Mucosa of descending colon (tissue), 3 donors: ENCODE results near the gene TMSB4X. TPM values are rescaled to one million over a fixed set of nuclear protein-coding genes. Genes with fewer than 3 reads are reported as not detected.
"Not testable (repeated sequence)": the region's sequence is repeated elsewhere in the genome, so short reads cannot be mapped to it uniquely, and the experiment has no call there.

Experiments used
- ATAC-seq: fragments of 200-7000 bp; cut with Tn5 transposase; one replicate; pipeline ENCODE4 v1.9.1; 2020; ENCODE audit warnings: mild to moderate bottlenecking, moderate library complexity
- DNase-seq, 3 donors: peaks; one replicate each; pipeline ENCODE4 v3.0.0-alpha.2; 2020
- H3K36me3 ChIP-seq: fragments of 200-600 bp; one replicate; pipeline ENCODE4 v1.8.0; 2021; ENCODE audit warnings: low read depth, mild to moderate bottlenecking
- H3K4me1 ChIP-seq: fragments of 200-600 bp; one replicate; pipeline ENCODE4 v1.8.0; 2021; ENCODE audit warnings: low read depth, mild to moderate bottlenecking
- H3K4me3 ChIP-seq: fragments of 200-600 bp; one replicate; pipeline ENCODE4 v1.8.0; 2021; ENCODE audit warnings: mild to moderate bottlenecking
- H3K9me3 ChIP-seq: fragments of 200-600 bp; one replicate; pipeline ENCODE4 v1.8.0; 2021; ENCODE audit warnings: mild to moderate bottlenecking
- CTCF ChIP-seq: fragments of 200-600 bp; IDR thresholded peaks from one replicate; pipeline ENCODE4 v1.8.0; 2022; ENCODE audit warnings: antibody characterized with exemption, mild to moderate bottlenecking
- intact Hi-C, 2 donors: fragments of 100-400 bp; cut with DNase I in 1 of 2; cut with micrococcal nuclease in 1 of 2; formaldehyde crosslinking; loops; one replicate each; pipeline versions ENCODE4 v1.11.0 to v1.11.1; 2022; cut with DNase I, micrococcal nuclease
- total RNA-seq, 3 donors: library from RNA; stranded (reverse); fragmentation: NEBNext Ultra II Directional in 2 of 3; extraction: Animal tissue kit (Norgen Biotek cat#: 25700) in 2 of 3; gene quantifications; one replicate each; pipeline versions ENCODE4 v1.2.1 to v1.2.4, GENCODE V29; 2021 to 2023
- donor health status: DM: no; HTN: no; CAD: no; lungs with moderate emphysema.
- donor health status: DM: no; HTN: no; CAD: no.
- donor health status: DM: no; HTN: yes; CAD: no.

TMSB4X gene
- total RNA-seq, 3 donors from 2014 or later: 2,288 to 5,392 (median 5,014) TPM

GRCh38 chrX:13013363-13014110, 38.6 kb downstream of the TMSB4X start:
- ATAC-seq: peak; percentile 91
- no peaks in the 10 kb centered on the region for H3K9me3 ChIP-seq
- H3K4me3 ChIP-seq: no peak overlapping the region
- no peaks in the 10 kb centered on the region for H3K36me3 ChIP-seq
- TF ChIP-seq CTCF: no peak
- no peaks in the 10 kb centered on the region for H3K4me1 ChIP-seq
- DNase-seq: peak in 1 of 3 donors; percentile 58
- intact Hi-C loops: no loop called here

GRCh38 chrX:13014111-13015096, 39.5 kb downstream of the TMSB4X start:
- ATAC-seq (peak; percentile 4), DNase-seq (no peak)
- Histone ChIP-seq H3K36me3 (no peaks in the 10 kb centered on the region), H3K4me3 (no peak overlapping the region), H3K9me3 (no peaks in the 10 kb centered on the region), H3K4me1 (no peaks in the 10 kb centered on the region)
- TF ChIP-seq CTCF: no peak
- intact Hi-C loops: no loop called here

GRCh38 chrX:13015536-13016236, 40.8 kb downstream of the TMSB4X start:
- ATAC-seq (no peak), DNase-seq (no peak)
- H3K4me3 ChIP-seq: no peak overlapping the region
- intact Hi-C loops: no loop called here
- no peak for TF ChIP-seq CTCF
- H3K4me1 ChIP-seq: no peaks in the 10 kb centered on the region
- H3K9me3 ChIP-seq: no peaks in the 10 kb centered on the region
- no peaks in the 10 kb centered on the region for H3K36me3 ChIP-seq

- intact Hi-C loops, ATAC-seq, H3K4me1 ChIP-seq, H3K36me3 ChIP-seq, H3K9me3 ChIP-seq, H3K4me3 ChIP-seq, DNase-seq: not testable (repeated sequence)
Measured at GRCh38 chrX:13016731-13017130, 41.8 kb downstream of the TMSB4X start.

- H3K4me3 ChIP-seq: no peak overlapping the region
- DNase-seq (no peak), ATAC-seq (no peak)
- no peaks in the 10 kb centered on the region for H3K9me3 ChIP-seq
- intact Hi-C loops: no loop called here
- TF ChIP-seq CTCF: no peak
- peaks cover 4% of the 10 kb centered on the region for H3K4me1 ChIP-seq
- no peaks in the 10 kb centered on the region for H3K36me3 ChIP-seq
Measured at GRCh38 chrX:13022926-13023325, 48.0 kb downstream of the TMSB4X start.
